H9 (cell line): ENCODE measurements around the gene KLLN. TPM values are rescaled to one million over a fixed set of nuclear protein-coding genes. Genes with fewer than 3 reads are reported as not detected.

Experiments
- DNase-seq: peaks from one replicate; pipeline ENCODE4 v3.0.0-alpha.2; 2017
- H2AFZ ChIP-seq: one replicate; pipeline ENCODE4 v1.6.1; 2013; ENCODE audit warnings: mild to moderate bottlenecking, low read length, control low read depth, moderate library complexity
- H2AK5ac ChIP-seq: 2 replicates; pipeline ENCODE4 v1.6.1; 2013; ENCODE audit warnings: low read length, control low read depth, mixed read lengths; ENCODE audit not compliant: insufficient read length
- H2BK120ac ChIP-seq: one replicate; pipeline ENCODE4 v1.6.1; 2013; ENCODE audit warnings: low read depth, mild to moderate bottlenecking, low read length, control low read depth, inconsistent platforms; ENCODE audit not compliant: poor library complexity, severe bottlenecking
- H2BK12ac ChIP-seq: 2 replicates; pipeline ENCODE4 v1.6.1; 2013; ENCODE audit warnings: low read length, control low read depth, mixed read lengths, low read depth; ENCODE audit not compliant: insufficient read length
- H2BK15ac ChIP-seq: 2 replicates; pipeline ENCODE4 v1.6.1; 2013; ENCODE audit warnings: low read depth, low read length, control low read depth
- H2BK20ac ChIP-seq: one replicate; pipeline ENCODE4 v1.6.1; 2013; ENCODE audit warnings: low read depth, mild to moderate bottlenecking, low read length, control low read depth, inconsistent platforms; ENCODE audit not compliant: poor library complexity, severe bottlenecking
- H2BK5ac ChIP-seq: 2 replicates; pipeline ENCODE4 v1.6.1; 2013; ENCODE audit warnings: low read length, control low read depth, mixed read lengths; ENCODE audit not compliant: insufficient read length
- H3K14ac ChIP-seq: 2 replicates; pipeline ENCODE4 v1.6.1; 2013; ENCODE audit warnings: low read length, control low read depth; ENCODE audit not compliant: insufficient read depth
- H3K18ac ChIP-seq: 2 replicates; pipeline ENCODE4 v1.6.1; 2013; ENCODE audit warnings: low read depth, mild to moderate bottlenecking, mixed read lengths, low read length, control low read depth; ENCODE audit not compliant: insufficient read length
- H3K23ac ChIP-seq: 2 replicates; pipeline ENCODE4 v1.6.1; 2013; ENCODE audit warnings: low read length, control low read depth, mixed read lengths, low read depth; ENCODE audit not compliant: insufficient read length
- H3K23me2 ChIP-seq: 2 replicates; pipeline ENCODE4 v1.6.1; 2013; ENCODE audit warnings: low read depth, mild to moderate bottlenecking, mixed read lengths, low read length, control low read depth; ENCODE audit not compliant: insufficient read length, poor library complexity, severe bottlenecking
- H3K27ac ChIP-seq: 2 replicates; pipeline ENCODE4 v1.5.1; 2013; ENCODE audit warnings: low read length, control low read depth, mixed read lengths, low read depth; ENCODE audit not compliant: insufficient read length
- H3K27me3 ChIP-seq: 2 replicates; pipeline ENCODE4 v1.6.1; 2013; ENCODE audit warnings: low read length, control low read depth, inconsistent platforms; ENCODE audit not compliant: insufficient read depth
- H3K4ac ChIP-seq: 2 replicates; pipeline ENCODE4 v1.6.1; 2013; ENCODE audit warnings: low read depth, mild to moderate bottlenecking, control low read depth, inconsistent platforms, low read length, moderate library complexity
- H3K4me1 ChIP-seq: 2 replicates; pipeline ENCODE4 v1.6.1; 2013; ENCODE audit warnings: low read length, control low read depth, inconsistent platforms; ENCODE audit not compliant: insufficient read depth
- H3K4me2 ChIP-seq: 2 replicates; pipeline ENCODE4 v1.6.1; 2013; ENCODE audit warnings: low read length, control low read depth, mixed read lengths; ENCODE audit not compliant: insufficient read length, insufficient read depth
- H3K56ac ChIP-seq: 2 replicates; pipeline ENCODE4 v1.6.1; 2013; ENCODE audit warnings: low read depth, mild to moderate bottlenecking, mixed read lengths, low read length, control low read depth; ENCODE audit not compliant: insufficient read length
- H3K79me1 ChIP-seq: 2 replicates; pipeline ENCODE4 v1.6.1; 2013; ENCODE audit warnings: low read depth, mild to moderate bottlenecking, moderate library complexity, low read length, control low read depth, inconsistent platforms; ENCODE audit not compliant: insufficient read depth, poor library complexity, severe bottlenecking
- H3K79me2 ChIP-seq: 2 replicates; pipeline ENCODE4 v1.6.1; 2013; ENCODE audit warnings: low read length, control low read depth, inconsistent platforms; ENCODE audit not compliant: insufficient read depth
- H3K9ac ChIP-seq: 2 replicates; pipeline ENCODE4 v1.6.1; 2013; ENCODE audit warnings: low read length, control low read depth, mixed read lengths; ENCODE audit not compliant: insufficient read length; ENCODE audit errors: extremely low read depth
- H3K9me3 ChIP-seq: one replicate; pipeline ENCODE4 v1.6.1; 2013; ENCODE audit warnings: low read depth, low read length, inconsistent platforms; ENCODE audit not compliant: control insufficient read depth
- H3T11ph ChIP-seq: one replicate; pipeline ENCODE4 v1.6.1; 2013; ENCODE audit warnings: mild to moderate bottlenecking, low read length, control low read depth, inconsistent platforms
- H4K20me1 ChIP-seq: one replicate; pipeline ENCODE4 v1.6.1; 2013; ENCODE audit not compliant: control insufficient read depth, insufficient read length, insufficient read depth
- H4K5ac ChIP-seq: 2 replicates; pipeline ENCODE4 v1.6.1; 2013; ENCODE audit warnings: low read depth, mild to moderate bottlenecking, mixed read lengths, low read length, control low read depth; ENCODE audit not compliant: insufficient read length
- H4K8ac ChIP-seq: replicated peaks from 2 replicates; pipeline ENCODE4 v1.6.1; 2013; ENCODE audit warnings: low read length, control low read depth, mixed read lengths, low read depth; ENCODE audit not compliant: insufficient read length
- H4K91ac ChIP-seq: 2 replicates; pipeline ENCODE4 v1.6.1; 2013; ENCODE audit warnings: low read depth, mild to moderate bottlenecking, moderate library complexity, mixed read lengths, low read length, control low read depth; ENCODE audit not compliant: insufficient read length
- H3K27ac Mint-ChIP-seq, 3 experiments: 2 replicates in 2 of 3; 3 replicates in 1 of 3; pipeline ENCODE4 v1.8.0; 2020 to 2021; ENCODE audit warnings: mixed read lengths in 3 of 3, mild to moderate bottlenecking in 1 of 3, moderate library complexity in 1 of 3
- H3K27me3 Mint-ChIP-seq: 2 replicates; pipeline ENCODE4 v1.8.0; 2021; ENCODE audit warnings: low read depth, mild to moderate bottlenecking, moderate library complexity, mixed read lengths
- H3K36me3 Mint-ChIP-seq, 3 experiments: 2 replicates in 2 of 3; 3 replicates in 1 of 3; pipeline ENCODE4 v1.8.0; 2020 to 2021; ENCODE audit warnings: low read depth in 3 of 3, mixed read lengths in 3 of 3; ENCODE audit not compliant: insufficient read depth in 1 of 3
- H3K4me1 Mint-ChIP-seq, 2 experiments: 2 replicates each; pipeline ENCODE4 v1.8.0; 2020; ENCODE audit warnings: mixed read lengths in 2 of 2
- H3K4me3 Mint-ChIP-seq, 2 experiments: 2 replicates in 1 of 2; 3 replicates in 1 of 2; pipeline ENCODE4 v1.8.0; 2020 to 2021; ENCODE audit warnings: mild to moderate bottlenecking in 2 of 2, mixed read lengths in 2 of 2, moderate library complexity in 1 of 2
- H3K9me3 Mint-ChIP-seq, 2 experiments: 2 replicates in 1 of 2; 3 replicates in 1 of 2; pipeline ENCODE4 v1.8.0; 2020; ENCODE audit warnings: mild to moderate bottlenecking in 2 of 2, mixed read lengths in 2 of 2, moderate library complexity in 1 of 2
- CTCF ChIP-seq: fragments of 200-600 bp; sonication (generic); conservative IDR thresholded peaks from 3 replicates; pipeline ENCODE4 v1.8.0; 2021; ENCODE audit warnings: antibody characterized with exemption, mild to moderate bottlenecking
- WGBS: extraction: QIAGEN DNeasy Blood & Tissue Kit; methylation state at CpG from one replicate; pipeline ENCODE4 v1.1.7; 2013; ENCODE audit warnings: missing lambda C conversion rate, low lambda C conversion rate, mixed read lengths; ENCODE audit not compliant: insufficient read length; ENCODE audit errors: extremely low coverage; 5-methylcytosine and 5-hydroxymethylcytosine counted together
- total RNA-seq: library from RNA; stranded (reverse); gene quantifications from 2 replicates; pipeline ENCODE4 v1.2.1, GENCODE V29; 2021

Gene KLLN
- total RNA-seq, 1 experiment from 2014 or later: 0.79 TPM

- Histone ChIP-seq H2BK120ac (no peak overlapping the region), H4K91ac (no peak overlapping the region), H3K9ac (no peak overlapping the region), H3K4ac (no peak overlapping the region), H2BK15ac (no peak overlapping the region), H4K8ac (no peak overlapping the region), H3K18ac (no peak overlapping the region), H3K4me2 (no peak overlapping the region), H2AK5ac (no peak overlapping the region), H2BK20ac (no peak overlapping the region), H4K5ac (no peak overlapping the region), H3K9me3 (no peaks in the 10 kb centered on the region), H3K79me2 (no peaks in the 10 kb centered on the region), H3K23me2 (no peaks in the 10 kb centered on the region), H3K14ac (no peak overlapping the region), H3K23ac (no peak overlapping the region), H3K27me3 (no peaks in the 10 kb centered on the region), H3K79me1 (no peaks in the 10 kb centered on the region), H2AFZ (no peak overlapping the region), H2BK12ac (no peak overlapping the region), H3T11ph (no peak overlapping the region), H3K56ac (no peak overlapping the region), H3K27ac (no peak overlapping the region), H3K4me1 (no peaks in the 10 kb centered on the region), H2BK5ac (no peak overlapping the region), H4K20me1 (no peaks in the 10 kb centered on the region)
- no peaks in the 10 kb centered on the region; the same call in 1 of the 2 replicates for H3K27me3 Mint-ChIP-seq
- DNase-seq: no peak
- H3K4me1 Mint-ChIP-seq: peaks cover 5 to 13% of the 10 kb centered on the region in 2 experiments
- TF ChIP-seq CTCF: no peak
- H3K9me3 Mint-ChIP-seq: no peaks in the 10 kb centered on the region
- no CpG with 5 or more reads among the region's 7 CpGs for WGBS
- H3K4me3 Mint-ChIP-seq: no peak overlapping the region
- H3K36me3 Mint-ChIP-seq: no peaks in the 10 kb centered on the region
- H3K27ac Mint-ChIP-seq: no peak overlapping the region
These were observed 17.3 kb downstream of the KLLN start for GRCh38 chr10:87846023-87846422.
